Neural cell (in vitro differentiated cells): ENCODE measurements around the gene PHF12. TPM values are rescaled to one million over a fixed set of nuclear protein-coding genes. Genes with fewer than 3 reads are reported as not detected.

Source experiments
- H2AFZ ChIP-seq: fragments of 200-600, 300-800 bp; sonication (generic), shearing (Covaris generic); 2 replicates; pipeline ENCODE4 v1.6.0; 2014; ENCODE audit warnings: low read depth, mild to moderate bottlenecking, antibody characterized with exemption, low read length, moderate library complexity
- H3F3A ChIP-seq: fragments of 200-600 bp; shearing (Covaris generic); 2 replicates; pipeline ENCODE4 v1.6.1; 2016; ENCODE audit warnings: mild to moderate bottlenecking, moderate library complexity, mixed read lengths, antibody characterized with exemption, low read length; ENCODE audit not compliant: insufficient read depth, poor library complexity, severe bottlenecking
- H3K27ac ChIP-seq: fragments of 200-600, 300-800 bp; sonication (generic), shearing (Covaris generic); 2 replicates; pipeline ENCODE4 v1.5.1; 2014; ENCODE audit warnings: mild to moderate bottlenecking, low read length, moderate library complexity
- H3K27me3 ChIP-seq: fragments of 300-800, 200-600 bp; sonication (generic), shearing (Covaris generic); 2 replicates; pipeline ENCODE4 v1.6.0; 2014; ENCODE audit warnings: mild to moderate bottlenecking, low read depth, low read length, moderate library complexity; ENCODE audit not compliant: insufficient read depth
- H3K36me3 ChIP-seq: fragments of 300-800, 200-600 bp; sonication (generic), shearing (Covaris generic); 2 replicates; pipeline ENCODE4 v1.5.1; 2014; ENCODE audit warnings: mild to moderate bottlenecking, antibody characterized with exemption, low read length, moderate library complexity; ENCODE audit not compliant: insufficient read depth
- H3K4me2 ChIP-seq: fragments of 300-800, 200-600 bp; sonication (generic), shearing (Covaris generic); 2 replicates; pipeline ENCODE4 v1.6.0; 2014; ENCODE audit warnings: mild to moderate bottlenecking, low read length
- H3K4me3 ChIP-seq: fragments of 300-800, 200-600 bp; sonication (generic), shearing (Covaris generic); 2 replicates; pipeline ENCODE4 v1.5.1; 2014; ENCODE audit warnings: mild to moderate bottlenecking, low read length, moderate library complexity
- H3K79me2 ChIP-seq: fragments of 200-600 bp; shearing (Covaris generic); replicated peaks from 2 replicates; pipeline ENCODE4 v1.6.0; 2014; ENCODE audit warnings: mild to moderate bottlenecking, low read length, moderate library complexity; ENCODE audit not compliant: insufficient read depth
- H3K9ac ChIP-seq: fragments of 300-800, 200-600 bp; sonication (generic), shearing (Covaris generic); 2 replicates; pipeline ENCODE4 v1.6.1; 2016; ENCODE audit warnings: mild to moderate bottlenecking, low read length, mixed read lengths
- H3K9me2 ChIP-seq: fragments of 200-600 bp; shearing (Covaris generic); 2 replicates; pipeline ENCODE4 v1.6.1; 2016; ENCODE audit warnings: mild to moderate bottlenecking, low read length, mixed read lengths; ENCODE audit not compliant: insufficient read depth
- H3K9me3 ChIP-seq: fragments of 200-600, 300-800 bp; sonication (generic), shearing (Covaris generic); 2 replicates; pipeline ENCODE4 v1.6.1; 2016; ENCODE audit warnings: mild to moderate bottlenecking, mixed run types, low read length, moderate library complexity, mixed read lengths
- H4K20me1 ChIP-seq: fragments of 200-600 bp; shearing (Covaris generic); 2 replicates; pipeline ENCODE4 v1.6.1; 2016; ENCODE audit warnings: mild to moderate bottlenecking, mixed run types; ENCODE audit not compliant: insufficient read depth
- CTCF ChIP-seq: fragments of 450-650 bp; IDR thresholded peaks from 2 replicates; pipeline ENCODE4 v1.5.1; 2014; ENCODE audit warnings: antibody characterized with exemption, mild to moderate bottlenecking, moderate library complexity; ENCODE audit not compliant: poor library complexity, severe bottlenecking
- EP300 ChIP-seq: fragments of 450-650 bp; conservative IDR thresholded peaks from 2 replicates; pipeline ENCODE4 v1.6.1; 2014; ENCODE audit warnings: antibody characterized with exemption, mild to moderate bottlenecking, moderate library complexity; ENCODE audit not compliant: poor library complexity, severe bottlenecking
- EZH2 ChIP-seq: fragments of 200-600, 300-800 bp; shearing (Covaris generic), sonication (generic); IDR thresholded peaks from 2 replicates; pipeline ENCODE4 v1.6.1; 2014; ENCODE audit warnings: antibody characterized with exemption, low read length, borderline replicate concordance, mild to moderate bottlenecking; ENCODE audit not compliant: insufficient read depth, poor library complexity, severe bottlenecking
- MXI1 ChIP-seq: fragments of 450-650 bp; conservative IDR thresholded peaks from 2 replicates; pipeline ENCODE4 v1.6.1; 2014; ENCODE audit warnings: antibody characterized with exemption, mild to moderate bottlenecking; ENCODE audit not compliant: poor library complexity, severe bottlenecking
- POLR2AphosphoS5 ChIP-seq: IDR thresholded peaks from 2 replicates; pipeline ENCODE4 v1.6.1; 2012
- RAD21 ChIP-seq: fragments of 450-650 bp; conservative IDR thresholded peaks from 2 replicates; pipeline ENCODE4 v1.6.1; 2014; ENCODE audit warnings: antibody characterized with exemption, mild to moderate bottlenecking, moderate library complexity
- REST ChIP-seq: IDR thresholded peaks from 2 replicates; pipeline ENCODE4 v1.6.1; 2012; ENCODE audit warnings: borderline replicate concordance
- SMC3 ChIP-seq: fragments of 450-650 bp; conservative IDR thresholded peaks from 2 replicates; pipeline ENCODE4 v1.6.1; 2014; ENCODE audit warnings: antibody characterized with exemption, mild to moderate bottlenecking, moderate library complexity; ENCODE audit not compliant: poor library complexity
- TAF1 ChIP-seq: IDR thresholded peaks from 2 replicates; pipeline ENCODE4 v1.6.1; 2012; ENCODE audit warnings: low read depth
- polyA plus RNA-seq: library from polyadenylated mRNA; depleted of rRNA; stranded (reverse); fragments of >200 nt; gene quantifications from 2 replicates; pipeline ENCODE4 v1.2.3, GENCODE V29; 2014

Gene PHF12
- polyA plus RNA-seq, 1 donor from 2014 or later: 10.4 TPM

GRCh38 chr17:28912938-28913333 is 38.4 kb downstream of the PHF12 start:
- Histone ChIP-seq H3K79me2 (no peaks in the 10 kb centered on the region), H3K27me3 (no peaks in the 10 kb centered on the region), H3K9me3 (no peaks in the 10 kb centered on the region), H3K4me3 (no peak overlapping the region), H4K20me1 (no peaks in the 10 kb centered on the region), H2AFZ (no peak overlapping the region), H3F3A (no peaks in the 10 kb centered on the region), H3K4me2 (no peak overlapping the region), H3K9ac (no peak overlapping the region), H3K9me2 (no peaks in the 10 kb centered on the region), H3K27ac (no peak overlapping the region), H3K36me3 (peaks cover 3% of the 10 kb centered on the region)
- no peak for TF ChIP-seq EP300
- no peak for TF ChIP-seq EZH2
- no peak for TF ChIP-seq MXI1
- TF ChIP-seq SMC3: no peak
- no peak for TF ChIP-seq REST

- H3F3A ChIP-seq: no peaks in the 10 kb centered on the region
- H3K4me2 ChIP-seq: no peak overlapping the region
- peaks cover 3% of the 10 kb centered on the region for H3K36me3 ChIP-seq
- H3K27ac ChIP-seq: no peak overlapping the region
- no peaks in the 10 kb centered on the region for H4K20me1 ChIP-seq
- H3K27me3 ChIP-seq: no peaks in the 10 kb centered on the region
- no peaks in the 10 kb centered on the region for H3K9me3 ChIP-seq
- H3K9ac ChIP-seq: no peak overlapping the region
- H2AFZ ChIP-seq: no peak overlapping the region
- H3K79me2 ChIP-seq: no peaks in the 10 kb centered on the region
- no peaks in the 10 kb centered on the region for H3K9me2 ChIP-seq
- no peak for TF ChIP-seq REST
- no peak for TF ChIP-seq TAF1
- TF ChIP-seq MXI1: no peak
- TF ChIP-seq CTCF: no peak
- no peak for TF ChIP-seq EZH2
- no peak for TF ChIP-seq POLR2AphosphoS5
- no peak for TF ChIP-seq EP300
- TF ChIP-seq RAD21: no peak
- TF ChIP-seq SMC3: no peak
- H3K4me3 ChIP-seq: no peak overlapping the region
Observed at GRCh38 chr17:28912281-28912937, 38.9 kb downstream of the PHF12 start.
